ENCODE data around the gene IFT20.

GRCh38 chr17:28344011-28344410, 8.7 kb upstream of the IFT20 start:
- TF ChIP-seq CTCF (IDR thresholded peaks at IDR 0.05), result no peak
- TF ChIP-seq POLR2A (IDR thresholded peaks at IDR 0.05), result no peak
